DMS53 treated with DMSO at 0.1 percent for 48 hours (cell line): ENCODE results near the gene EDEM1.
"Not testable (repeated sequence)": the region's sequence is repeated elsewhere in the genome, so short reads cannot be mapped to it uniquely, and the experiment has no call there.

Experiments
- DNase-seq: peaks from one replicate; lab custom pipeline; 2025; ENCODE audit not compliant: unreplicated experiment; lab: John Stamatoyannopoulos, UW

Gene EDEM1

DNA sequence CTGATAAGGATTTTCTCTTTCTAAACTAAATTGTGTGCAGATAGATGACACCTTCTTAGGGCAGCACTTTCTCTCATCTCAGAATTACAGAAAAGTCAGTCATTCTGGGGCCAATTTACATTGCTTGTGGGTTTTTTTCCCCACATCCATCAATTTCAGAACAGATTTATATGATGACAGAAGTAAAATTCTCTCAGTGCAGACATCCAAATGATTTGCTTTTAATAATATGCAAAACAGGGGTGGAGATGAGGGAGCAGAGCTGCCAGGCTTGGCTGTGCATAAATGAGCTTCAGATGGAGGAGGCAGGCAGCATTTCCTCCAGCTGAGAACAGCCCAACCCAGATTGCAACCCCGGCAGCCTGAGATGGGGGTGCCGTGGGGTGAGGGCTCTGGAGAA is 44.0 kb downstream of the EDEM1 start:
- no peak for DNase-seq

DNA sequence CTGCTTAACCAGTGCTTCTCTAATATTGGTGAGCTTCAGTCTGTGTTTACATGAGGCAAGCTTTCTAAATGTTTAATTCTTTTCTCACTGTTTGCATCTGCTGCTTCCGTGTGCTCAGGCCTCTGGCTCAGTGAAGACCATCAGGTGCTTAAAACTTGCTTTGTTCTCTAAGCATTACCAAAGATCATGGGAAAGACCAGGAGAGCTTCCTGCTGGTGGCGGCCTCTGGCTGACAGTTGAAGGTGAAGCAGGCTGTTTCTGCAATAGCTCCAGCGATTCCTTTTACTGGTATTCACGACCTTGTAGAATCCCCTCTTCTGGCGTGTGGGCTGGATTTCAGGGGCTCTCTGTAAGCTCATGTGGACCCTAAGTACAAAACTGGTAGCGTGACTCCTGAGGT is 45.1 kb downstream of the EDEM1 start:
- no peak for DNase-seq

DNA sequence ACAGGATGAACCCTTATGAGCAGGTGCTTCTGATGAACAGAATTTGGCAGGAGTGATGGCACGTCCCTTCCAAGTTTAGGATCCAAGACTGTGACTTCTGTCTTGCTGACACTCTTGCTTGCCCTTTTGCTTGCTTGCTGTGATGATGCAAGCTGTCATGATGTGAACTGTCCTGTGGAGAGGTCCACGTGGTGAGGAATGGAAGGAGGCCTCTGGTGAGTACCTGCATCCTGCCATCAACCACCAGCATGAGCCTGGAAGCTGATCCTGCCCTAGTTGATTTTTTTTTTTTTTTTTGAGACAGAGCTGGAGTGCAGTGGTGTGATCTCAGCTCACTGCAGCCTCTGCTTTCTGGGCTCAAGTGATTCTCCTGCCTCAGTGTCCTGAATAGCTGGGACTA is 45.5 kb downstream of the EDEM1 start:
- no peak for DNase-seq

DNA sequence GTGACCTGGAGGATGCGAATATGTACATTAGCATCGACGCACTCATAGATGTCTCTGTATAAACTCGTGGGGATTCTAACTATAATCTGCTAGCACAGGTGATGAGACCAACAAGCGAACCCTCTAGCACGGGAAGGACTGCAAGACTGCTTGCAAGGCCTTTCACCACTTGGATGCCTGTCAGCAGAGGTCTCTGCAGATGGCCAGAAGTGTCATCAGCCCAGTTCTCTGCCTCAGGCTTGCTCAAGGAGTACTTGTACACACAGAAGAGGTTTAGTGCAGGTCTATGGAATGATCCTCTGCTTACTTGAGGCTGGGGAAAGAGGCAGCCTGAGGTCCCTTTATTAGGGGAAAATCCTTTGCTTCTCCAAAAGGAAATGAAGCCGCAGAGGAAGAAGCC is 48.1 kb downstream of the EDEM1 start:
- no peak for DNase-seq

DNA sequence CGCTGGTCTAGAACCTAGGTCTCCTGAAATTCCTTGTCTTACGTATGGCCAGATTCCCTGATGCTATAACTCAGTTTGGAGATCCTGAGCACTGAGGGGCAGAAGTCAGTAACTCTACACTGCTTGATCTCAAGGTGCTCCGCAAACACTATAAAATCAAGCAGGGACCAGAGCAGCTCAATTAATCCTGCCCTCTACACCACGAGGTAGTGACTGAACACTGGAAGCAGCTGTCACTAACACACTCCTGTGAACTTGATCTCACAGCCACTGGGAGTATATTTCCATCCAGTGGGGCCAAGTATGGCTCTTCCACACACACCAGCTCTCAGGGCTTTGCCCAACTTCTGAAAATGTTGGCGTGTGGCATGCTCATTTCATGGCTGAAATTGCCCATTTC is 51.0 kb downstream of the EDEM1 start:
- no peak for DNase-seq

DNA sequence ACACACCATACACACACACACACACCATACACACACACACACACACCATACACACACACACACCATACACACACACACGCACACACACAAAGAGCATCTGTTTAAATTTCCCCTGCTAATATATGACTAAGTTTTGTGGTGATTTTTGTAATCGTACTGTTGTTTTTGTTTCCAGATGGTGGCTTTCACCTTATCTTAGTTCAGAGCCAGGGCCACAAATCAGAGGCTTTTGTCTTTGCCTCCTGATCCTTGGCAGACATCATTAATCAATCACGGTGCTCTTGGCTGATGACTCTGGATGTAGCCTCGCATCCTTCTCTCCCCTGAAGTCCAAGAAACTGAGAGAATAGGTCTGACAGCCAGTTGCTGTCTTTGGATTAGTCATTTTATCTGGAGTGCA is 52.1 kb downstream of the EDEM1 start:
- DNase-seq = no peak

DNA sequence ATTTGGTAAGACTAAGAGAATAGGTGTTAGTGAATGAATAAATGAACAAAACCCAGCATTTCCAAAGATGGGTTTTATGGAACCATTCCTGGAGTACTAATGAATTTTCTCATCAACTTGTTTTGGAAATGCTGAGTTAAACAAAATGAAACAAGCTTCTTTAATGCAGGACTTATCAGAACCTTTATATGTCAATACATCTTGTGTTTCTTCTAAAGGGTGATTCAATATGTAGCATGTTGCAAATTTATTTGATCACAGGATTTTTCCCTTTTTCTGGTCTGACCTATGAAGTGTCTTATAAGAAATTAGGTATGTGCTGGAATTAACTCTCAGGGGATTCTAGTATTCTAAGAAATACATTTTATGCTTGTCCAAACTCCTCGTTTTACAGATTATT is 53.2 kb downstream of the EDEM1 start:
- no peak for DNase-seq

DNA sequence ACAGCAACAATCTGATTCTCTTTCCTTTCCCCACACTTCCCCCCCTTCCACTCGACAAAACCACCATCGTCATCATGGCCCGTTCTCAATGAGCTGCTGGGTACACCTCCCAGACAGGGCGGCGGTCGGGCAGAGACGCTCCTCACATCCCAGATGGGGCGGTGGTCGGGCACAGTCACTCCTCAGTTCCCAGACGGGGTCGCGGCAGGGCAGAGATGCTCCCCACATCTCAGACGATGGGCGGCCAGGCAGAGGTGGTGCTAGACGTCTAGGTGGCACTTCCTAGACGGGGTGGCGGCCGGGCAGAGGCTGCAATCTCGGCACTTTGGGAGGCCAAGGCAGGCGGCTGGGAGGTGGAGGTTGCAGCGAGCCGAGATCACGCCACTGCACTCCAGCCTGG is 55.3 kb downstream of the EDEM1 start:
- not testable (repeated sequence) for DNase-seq

DNA sequence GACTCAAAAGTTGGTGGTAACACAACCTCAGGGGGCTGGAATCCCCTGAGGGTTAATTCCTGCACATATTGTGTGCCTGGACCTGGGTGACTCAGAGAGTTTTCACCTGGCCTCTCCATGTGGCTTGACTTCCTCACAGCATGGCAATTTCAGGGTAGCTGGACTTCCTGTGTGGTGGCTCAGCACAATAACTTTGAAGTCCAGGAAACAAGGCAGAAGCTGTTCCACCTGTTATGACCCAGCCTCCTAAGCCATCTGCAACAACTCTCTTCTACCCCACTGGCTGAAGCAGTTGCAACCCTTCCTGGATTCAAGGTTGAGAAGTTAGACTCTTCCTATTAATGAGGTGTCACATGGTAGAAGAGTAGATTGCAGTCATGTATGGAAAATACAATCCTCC is 58.4 kb downstream of the EDEM1 start:
- no peak for DNase-seq

DNA sequence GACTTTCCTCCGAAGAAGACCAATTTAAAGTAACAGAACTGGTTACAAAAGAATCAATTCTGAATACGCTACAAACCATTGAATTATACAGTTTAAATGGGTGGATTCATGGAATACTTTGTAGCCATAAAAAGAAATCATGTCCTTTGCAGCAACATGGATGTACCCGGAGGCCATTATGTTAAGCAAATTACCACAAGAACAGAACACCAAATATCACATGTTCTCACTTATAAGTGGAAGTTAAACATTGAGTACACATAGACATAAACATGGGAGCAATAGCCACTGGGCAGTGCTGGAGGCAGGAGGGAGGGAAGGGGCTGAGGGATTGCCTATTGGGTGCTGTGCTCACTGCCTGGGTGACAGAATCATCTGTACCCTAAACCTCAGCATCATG is 61.3 kb downstream of the EDEM1 start:
- no peak for DNase-seq

DNA sequence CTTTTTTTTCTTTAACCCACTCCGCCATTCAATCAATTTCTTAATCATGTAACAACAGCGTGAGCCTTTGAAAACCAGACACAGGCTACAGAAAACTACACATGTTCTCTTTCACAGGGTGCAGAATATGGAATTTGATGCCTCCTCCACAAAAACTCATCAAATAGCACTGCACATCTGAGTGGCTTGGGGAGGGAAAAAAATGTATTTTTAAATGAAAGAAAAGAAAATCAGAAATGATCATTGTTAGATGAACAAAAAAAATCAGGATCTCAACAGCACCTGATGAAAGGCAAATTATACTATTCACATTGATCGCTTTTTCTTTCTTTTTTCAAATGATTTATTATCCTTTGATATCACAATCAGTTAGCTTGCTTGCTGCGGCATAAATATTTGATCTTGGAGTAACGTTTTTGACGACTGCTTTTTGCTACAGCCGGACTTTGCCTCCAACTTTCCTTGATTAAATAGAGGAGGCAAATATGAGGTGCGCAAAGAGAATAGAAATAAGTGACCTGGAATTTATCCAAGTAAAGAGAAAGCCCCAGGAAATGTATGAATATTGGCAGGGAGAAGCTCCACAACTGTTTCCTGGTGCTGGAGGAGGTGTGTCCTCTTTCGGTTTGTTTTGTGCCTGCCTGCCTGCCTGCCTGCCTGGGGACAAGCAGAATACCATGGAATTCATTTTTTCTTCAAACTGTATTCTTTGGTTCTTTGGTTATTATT is 63.1 kb downstream of the EDEM1 start:
- no peak for DNase-seq

DNA sequence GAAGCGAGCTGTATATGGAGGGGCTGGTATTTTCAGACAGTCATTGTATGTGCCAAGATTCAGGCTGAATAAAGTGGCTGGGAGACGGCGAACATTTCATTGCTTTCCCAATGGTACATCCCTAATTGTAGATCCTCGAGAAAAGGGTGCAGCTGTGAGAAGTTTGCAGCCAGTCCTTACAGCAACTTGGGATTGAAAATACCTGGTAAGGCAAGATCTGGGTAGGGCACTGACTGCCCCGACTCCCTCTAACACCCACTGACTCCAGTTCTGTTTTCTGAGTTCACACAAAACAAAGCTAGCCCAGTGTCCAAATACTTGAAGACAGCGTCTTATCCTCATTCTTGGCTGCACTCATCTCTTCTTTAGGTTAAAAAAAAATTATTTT is 63.7 kb downstream of the EDEM1 start:
- DNase-seq = no peak

DNA sequence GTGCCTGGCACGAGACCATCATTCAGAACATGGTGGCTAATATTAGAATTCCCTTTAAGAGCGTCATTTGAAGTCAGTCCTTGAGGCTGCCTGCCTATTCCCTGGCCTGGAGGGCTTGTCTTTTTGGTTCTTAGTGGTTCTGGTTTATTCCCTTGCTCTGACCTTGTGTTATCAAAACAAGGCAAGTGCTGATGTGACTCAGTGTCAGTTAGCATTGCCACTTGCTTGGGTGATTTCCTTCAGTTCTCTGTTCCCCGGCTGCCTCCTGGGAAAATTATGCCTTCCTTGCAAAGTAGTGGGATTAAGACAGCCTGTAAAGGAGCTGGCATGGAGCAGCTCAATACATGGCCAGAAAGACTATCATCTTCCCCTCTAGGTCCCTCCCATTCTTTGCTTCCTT is 64.6 kb downstream of the EDEM1 start:
- no peak for DNase-seq

DNA sequence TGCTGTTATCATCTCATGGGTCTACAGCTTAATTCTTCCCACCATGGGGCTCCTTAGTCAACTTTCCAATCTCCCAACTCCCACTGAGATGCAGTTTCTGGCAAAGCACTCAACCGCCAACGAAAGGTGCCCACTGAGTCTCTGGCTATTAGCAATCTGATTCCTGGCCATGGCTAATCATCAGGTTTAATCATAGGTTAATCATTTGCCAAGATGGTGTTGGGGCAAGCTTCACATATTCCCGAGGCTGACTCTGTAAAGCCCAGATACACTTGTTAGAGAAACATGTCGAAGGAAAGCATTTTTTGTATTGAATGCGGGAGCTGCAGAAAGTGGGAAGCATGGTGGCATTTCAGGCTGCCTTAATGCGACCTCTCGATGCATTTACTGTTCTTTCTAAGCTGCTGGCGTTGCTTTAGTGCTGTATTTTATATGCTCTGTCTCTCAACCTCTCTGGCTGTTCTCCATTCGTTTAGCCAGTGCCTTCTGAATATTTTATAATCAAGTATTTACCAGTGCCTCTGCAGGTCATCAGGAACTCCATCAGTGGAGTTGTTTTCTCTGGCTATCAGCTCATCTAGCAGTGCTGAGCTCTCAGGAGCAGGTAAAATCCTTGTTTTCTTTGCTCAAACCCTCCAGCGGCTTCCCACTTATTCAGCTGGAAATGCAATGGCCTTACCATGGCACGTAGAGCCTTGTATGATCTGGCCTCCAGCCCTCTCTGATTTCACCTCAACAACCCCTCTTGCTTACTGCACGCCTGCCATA is 67.0 kb downstream of the EDEM1 start:
- no peak for DNase-seq

DNA sequence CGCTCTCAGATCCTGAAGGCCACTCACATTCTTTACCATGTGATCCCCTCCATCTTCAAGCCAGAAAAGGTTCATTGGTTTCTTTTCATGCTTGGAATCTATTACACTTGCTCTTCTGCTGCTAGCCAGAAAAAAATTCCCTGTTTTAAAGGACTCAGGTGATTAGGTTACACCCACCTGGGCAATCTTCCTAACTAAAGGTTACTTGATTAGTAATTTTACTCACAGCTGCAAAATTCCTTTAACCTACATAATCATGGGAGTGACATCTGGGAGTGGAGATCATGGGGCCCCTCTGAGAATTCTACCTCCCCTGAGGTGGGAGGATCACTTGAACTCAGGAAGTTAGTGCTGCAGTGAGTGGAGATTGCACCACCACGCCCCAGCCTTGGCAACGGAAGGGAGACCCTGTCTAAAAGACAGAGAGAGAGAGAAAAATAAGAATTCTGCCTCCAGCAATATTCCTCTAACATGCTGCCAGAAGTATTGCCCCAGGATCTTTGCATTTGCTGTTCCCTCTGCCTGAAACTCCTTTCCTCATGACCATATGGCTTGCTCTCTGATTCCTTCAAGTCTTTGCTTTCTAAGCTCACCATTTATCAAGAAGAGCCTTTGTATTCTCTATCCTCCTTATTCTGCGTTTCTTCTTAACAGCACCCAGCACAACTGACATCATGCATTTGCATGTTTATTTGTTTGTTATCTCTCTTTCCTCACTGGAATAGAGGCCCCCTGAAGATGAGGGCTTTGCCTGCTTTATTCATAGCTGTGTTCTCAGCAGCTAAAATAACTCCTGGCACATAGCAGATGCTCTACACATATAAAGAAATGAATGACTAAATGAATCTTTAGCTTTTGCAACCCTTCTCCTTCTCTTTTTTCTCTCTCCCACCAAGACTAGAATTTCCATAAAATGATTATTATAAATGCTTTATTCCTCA is 68.2 kb downstream of the EDEM1 start:
- DNase-seq = no peak

DNA sequence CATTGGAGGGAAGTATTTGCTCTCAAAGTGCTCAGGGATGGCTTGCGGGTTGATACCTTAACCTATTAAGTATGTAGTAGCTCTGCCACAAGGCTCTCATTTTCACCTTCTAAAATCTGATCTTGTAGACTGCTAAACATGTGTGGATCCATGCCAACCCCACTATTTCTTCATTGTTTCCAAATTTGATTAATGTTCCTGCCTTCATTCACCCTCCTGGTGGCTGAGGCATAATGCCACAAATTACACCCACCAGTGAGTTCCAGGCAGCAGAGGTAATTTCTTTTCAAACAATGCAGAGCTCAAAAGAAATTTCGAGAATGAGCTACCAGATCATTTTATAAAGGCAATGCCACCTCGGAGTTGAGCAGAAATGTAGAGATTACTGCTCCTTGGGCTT is 71.0 kb downstream of the EDEM1 start:
- DNase-seq = no peak

DNA sequence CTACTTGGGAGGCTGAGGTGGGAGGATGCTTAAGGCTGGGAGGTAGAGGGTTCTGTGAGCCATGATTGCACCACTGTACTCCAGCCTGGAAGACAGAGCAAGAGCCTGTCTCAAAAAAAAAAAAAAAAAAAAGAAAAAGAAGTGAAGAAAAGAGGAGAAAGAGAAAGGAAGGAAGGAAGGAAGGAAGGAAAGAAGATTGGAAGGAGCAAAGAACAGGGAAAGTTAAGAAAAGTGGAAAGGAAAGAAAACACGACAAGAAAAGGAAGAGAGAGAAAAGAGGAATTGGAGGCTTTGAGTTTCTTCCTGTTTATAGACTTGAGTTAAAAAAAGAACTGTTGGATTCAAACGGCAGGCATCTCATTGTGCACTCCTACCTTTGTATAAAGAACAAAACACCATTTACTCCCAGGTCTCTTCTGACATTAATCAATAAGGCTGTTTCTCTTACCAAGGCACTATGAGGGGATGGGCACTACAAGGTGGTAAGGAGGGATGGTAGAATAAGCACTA is 73.5 kb downstream of the EDEM1 start:
- DNase-seq = no peak

DNA sequence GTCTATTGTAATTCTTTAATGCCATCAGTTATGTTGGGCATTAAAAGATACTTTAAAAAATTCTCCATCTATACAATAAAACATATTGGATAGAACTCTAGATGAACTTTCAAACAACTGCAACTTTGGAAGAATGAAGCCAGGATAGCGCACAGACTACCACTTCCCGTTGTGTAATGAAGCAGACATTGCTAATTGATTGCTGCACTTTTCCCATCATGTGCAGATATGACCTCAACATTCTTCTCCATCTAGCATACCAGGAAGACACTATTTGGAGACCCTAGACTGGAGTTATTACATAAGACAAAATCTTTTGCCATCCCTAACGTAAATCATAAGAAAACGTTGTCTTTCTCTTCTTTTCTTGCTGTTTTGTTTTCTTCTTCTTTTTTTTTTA is 75.0 kb downstream of the EDEM1 start:
- DNase-seq = no peak

DNA sequence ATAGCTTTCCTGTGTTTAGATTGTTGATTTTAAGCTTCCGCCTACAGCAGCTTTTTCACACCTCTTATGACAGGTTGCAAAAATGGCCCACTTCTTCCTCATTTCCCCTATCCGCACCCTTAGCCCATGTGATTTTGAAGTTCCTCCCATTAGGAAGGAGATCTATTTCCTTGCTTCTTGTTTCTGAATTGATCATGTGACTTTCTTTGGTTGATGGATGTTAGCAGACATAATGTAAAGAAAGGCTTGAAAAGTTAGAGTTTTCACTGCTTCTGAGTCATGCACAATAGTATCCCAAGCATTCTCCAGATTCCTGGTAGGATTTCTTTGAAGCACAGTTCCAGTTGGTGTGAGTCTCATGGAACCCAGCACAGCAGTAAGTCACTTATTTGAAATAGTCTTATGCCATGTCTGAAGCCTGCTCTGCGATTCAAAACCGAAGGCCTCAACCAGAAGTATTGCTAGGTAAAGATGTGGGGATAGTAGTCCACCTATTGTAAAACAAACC is 76.6 kb downstream of the EDEM1 start:
- DNase-seq = no peak

DNA sequence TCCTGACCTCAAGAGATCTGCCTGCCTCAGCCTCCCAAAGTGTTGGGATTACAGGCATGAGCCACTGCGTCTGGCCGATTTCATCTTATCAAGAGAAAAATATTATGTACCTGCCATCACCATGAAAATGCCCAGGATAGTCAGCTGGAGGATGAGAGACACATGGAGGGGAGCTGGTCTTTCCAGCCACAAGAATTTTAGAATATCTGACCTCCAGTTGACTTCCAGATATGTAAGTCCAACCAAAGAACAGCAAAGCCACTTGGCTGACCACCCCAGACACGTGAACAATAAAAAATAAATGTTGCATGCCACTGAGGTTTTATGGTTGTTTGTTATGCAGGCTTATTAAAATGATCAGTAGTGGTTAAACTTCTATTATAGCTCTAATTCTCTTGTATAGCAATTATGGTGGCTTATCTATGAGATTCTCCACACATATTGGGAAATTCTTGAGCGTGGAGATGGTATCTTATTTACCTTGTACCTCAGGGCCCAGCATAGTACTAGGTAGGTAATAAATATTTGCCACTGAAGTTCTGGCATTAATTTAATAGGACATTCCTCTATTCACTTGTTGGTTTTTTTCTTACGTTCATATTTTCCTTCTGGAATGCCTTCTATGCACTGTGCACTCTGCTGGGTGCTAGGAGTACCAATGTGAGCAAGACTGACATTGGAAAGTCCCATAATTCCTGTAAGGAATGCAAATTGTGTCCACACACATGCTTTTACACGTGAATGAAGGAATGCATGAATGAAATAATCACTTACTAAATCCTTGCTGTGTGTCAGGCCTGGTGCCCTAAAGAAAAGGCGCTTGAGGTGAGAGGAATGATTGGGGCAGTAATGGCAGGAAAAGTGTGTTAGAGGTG is 77.6 kb downstream of the EDEM1 start:
- DNase-seq = no peak
